ENCODE data around the gene APC.
"Not testable (repeated sequence)": the region's sequence is repeated elsewhere in the genome, so short reads cannot be mapped to it uniquely, and the experiment has no call there.

Gene APC

DNA sequence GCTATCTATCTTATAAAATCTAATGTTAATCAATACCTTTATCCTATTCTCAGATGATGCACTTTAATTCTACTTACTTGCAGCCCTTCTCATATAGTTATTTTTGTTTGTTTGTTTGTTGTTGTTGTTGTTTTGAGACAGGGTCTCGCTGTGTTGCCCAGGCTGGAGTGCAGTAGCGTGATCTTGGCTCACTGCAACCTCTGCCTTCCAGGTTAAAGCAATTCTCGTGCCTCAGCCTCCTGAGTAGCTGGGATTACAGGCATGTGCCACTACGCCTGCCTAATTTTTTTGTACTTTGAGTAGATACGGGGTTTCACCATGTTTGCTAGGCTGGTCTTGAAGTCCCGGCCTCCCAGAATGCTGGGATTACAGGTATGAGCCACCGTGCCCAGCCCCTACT lies 20.8 kb upstream of the APC start:
- DNase-seq (ENCODE audit: low read depth in 1 of 2, low spot score in 1 of 2): not testable (repeated sequence)

DNA sequence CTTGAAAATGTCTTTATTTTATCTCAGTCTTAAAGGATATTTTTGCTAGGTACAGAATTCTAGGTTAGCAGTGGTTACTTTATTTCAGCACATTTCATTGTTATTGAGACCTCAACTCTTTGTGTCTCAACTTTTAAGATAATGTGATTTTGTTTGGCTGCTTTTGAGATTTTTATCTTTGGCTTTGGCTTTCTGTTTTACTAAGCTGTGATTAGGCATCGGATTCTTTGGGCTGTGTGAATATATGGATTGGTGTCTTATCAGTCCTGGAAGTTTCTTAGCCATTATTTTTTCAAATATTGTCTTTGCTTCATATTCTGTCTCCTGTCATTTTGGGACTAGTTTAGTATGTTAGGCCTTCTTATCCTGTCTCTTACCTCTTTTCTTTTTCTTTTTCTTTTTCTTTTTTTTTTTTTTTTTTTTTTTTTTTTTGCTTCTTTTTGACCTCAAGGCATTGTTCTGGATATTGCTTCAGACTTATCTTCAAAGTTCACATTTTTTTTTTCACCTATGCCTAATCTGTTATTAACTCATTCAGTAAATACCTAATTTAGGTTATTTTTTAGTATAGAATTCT lies 20.1 kb upstream of the APC start:
- no peak for DNase-seq (ENCODE audit: low read depth in 1 of 2, low spot score in 1 of 2)

DNA sequence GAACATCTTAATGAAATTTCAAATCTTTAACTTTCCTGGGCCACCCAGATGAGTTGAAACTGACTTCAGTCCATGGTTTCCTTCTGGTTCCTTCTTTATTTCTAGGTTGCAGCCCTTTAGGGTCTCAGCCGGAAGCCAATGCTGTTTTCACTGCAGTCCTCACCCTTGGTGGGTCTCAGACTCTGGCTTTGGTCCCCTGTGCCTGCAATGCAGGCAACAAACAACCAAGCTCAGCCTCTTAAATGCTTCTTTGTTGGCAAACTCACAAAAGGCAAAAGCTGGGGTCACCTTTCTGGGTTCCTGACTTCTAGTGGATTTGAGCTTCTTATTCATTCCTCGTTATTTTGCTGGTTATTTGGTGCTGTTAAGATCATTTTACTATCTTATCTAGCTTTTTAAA lies 19.3 kb upstream of the APC start:
- no peak for DNase-seq (ENCODE audit: low read depth in 1 of 2, low spot score in 1 of 2)

DNA sequence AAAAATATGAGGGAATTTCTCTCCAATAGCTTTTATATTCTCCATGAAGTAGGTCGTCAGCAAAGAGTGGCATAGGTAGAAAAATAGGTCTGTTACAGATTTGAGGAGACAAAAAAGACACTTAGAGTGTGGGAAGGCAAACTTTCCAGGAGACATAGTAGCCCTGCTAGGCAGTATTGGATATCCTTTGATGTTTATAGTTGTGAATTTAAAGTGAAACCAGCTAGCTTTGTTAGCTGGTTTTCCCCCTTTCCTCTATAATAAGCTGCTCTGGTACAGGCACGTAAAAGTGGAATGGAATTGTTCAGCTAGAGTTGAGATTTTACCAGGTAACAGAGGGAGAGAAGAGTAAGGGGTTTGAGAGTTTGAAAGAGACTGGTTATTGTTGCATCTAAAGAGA lies 17.1 kb upstream of the APC start:
- DNase-seq (ENCODE audit: low read depth in 1 of 2, low spot score in 1 of 2): no peak

DNA sequence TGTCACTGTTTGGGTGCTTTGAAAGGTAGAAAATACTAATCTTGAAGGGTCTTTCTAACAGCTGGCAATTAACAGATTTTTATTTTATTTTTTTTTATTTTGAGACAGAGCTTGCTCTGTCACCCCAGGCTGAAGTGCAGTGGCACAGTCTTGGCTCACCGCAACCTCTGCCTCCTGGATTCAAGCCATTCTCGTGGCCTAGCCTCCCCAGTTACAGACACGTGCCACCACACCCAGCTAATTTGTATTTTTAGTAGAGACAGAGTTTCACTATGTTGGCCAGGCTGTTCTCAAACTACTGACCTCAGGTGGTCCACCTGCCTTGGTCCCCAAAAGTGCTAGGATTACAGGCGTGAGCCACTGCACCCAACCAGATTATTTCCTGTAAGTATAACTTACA lies 12.8 kb upstream of the APC start:
- no peak for DNase-seq (ENCODE audit: low read depth in 1 of 2, low spot score in 1 of 2)

DNA sequence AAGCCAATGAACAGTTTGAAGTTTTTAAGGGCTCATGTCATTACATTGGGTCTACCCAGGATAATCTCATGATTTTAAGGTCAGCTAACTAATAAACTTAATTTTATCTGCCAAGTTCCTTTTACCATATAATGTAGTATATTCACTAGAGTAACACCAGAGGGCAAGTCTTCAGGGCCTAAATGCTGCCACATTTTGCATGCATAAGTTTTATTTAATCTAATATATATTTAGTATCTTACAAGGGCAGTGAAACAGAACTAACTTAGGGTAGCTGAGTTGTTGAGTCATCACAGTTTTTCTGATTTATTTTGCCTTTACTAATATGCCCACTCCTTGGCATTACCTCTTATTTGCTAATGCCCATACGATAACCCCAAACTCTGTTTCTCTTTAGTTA lies 8.1 kb upstream of the APC start:
- DNase-seq (ENCODE audit: low read depth in 1 of 2, low spot score in 1 of 2): no peak

DNA sequence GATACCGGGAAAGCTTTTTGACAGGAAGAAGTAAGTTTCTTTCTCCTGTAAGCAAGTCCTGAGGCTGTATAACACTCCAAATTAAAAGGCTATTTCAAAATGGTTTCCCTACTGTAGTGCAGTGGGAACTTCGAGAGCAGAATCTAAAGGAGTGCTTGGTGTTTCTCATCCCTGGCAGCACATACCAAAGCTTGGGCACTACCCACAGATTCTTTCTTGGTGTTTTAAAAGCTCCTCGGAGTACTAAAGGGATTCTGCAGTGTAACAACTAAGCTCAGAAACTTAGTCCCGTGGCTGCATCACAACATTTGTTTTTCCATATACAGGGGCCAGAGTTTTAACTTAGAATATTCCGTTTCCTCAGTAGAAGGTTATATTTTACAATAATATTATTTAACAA lies 5.6 kb upstream of the APC start:
- no peak for DNase-seq (ENCODE audit: low read depth in 1 of 2, low spot score in 1 of 2)

DNA sequence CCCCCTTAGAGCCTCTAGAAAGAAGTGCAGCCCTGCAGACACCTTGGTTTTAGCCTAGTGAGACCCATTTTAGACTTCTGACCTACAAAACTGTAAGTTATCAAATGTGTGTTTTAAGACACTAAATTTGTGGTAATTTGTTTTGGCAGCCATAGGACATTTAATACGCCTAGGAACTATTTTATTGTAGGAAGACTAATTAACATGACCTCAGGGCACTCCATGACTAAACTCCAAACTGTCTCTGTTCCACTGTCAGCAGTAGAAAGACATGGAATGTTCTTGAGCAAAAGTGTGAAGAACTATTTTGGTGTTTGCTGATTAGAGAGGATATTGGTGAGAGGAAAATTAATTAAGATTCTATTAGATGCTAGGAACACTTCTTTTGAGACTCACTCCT lies 4.1 kb upstream of the APC start:
- DNase-seq (ENCODE audit: low read depth in 1 of 2, low spot score in 1 of 2): no peak

DNA sequence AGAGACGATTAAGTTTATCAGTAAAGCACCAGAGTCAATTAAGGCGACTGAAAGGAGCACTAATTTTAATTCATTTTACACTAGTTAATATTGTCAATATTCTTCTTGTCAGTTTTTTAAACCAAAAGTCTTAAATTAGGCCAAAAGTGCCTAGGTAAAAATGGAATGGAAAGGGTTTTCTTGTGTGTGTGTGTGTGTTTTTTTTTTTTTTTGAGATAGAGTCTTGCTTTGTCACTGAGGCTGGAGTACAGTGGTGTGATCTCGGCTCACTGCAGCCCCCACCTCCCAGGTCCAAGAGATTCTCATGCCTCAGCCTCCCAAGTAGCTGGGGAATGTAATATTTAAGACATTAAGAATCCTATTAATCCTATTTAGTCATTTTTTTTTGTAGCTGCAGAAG lies 3.1 kb upstream of the APC start:
- DNase-seq (ENCODE audit: low read depth in 1 of 2, low spot score in 1 of 2): no peak

DNA sequence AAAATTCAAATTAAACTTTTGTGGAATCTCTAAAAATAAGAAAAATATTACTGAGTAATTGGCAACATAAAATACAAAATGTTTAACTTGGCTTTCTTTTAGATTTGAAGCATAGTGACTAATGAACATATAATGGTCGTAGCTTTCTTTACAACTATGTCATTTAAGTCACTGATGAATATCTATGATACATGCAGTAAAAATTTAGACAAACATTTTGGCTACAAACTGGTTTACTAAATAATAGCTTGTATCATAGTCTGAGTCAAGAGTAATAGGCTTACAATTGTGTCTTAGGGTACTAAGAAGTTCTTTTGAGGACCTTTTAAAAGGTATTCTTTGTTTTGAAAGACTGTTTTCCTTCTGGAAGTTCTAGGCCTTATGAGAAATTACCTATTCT lies 2.0 kb upstream of the APC start:
- no peak for DNase-seq (ENCODE audit: low read depth in 1 of 2, low spot score in 1 of 2)

DNA sequence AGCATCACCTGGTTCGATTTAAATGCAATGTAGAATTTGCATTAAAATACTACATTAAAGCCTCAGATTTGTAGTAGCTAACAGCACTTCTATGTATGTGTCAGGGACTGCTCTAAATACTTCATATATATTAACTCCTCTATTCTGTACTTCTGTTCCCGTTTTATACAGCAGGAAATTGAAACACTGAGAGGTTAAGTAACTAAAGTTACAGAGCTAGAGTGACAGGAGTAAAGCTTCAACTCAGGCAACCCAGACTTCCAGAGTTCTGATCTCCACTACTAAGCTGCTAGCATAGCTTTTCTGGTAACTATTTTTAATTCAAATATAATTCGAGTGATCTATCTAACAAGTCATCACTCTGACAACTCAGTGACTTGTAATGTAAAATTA lies 619 bp upstream of the APC start:
- DNase-seq (ENCODE audit: low read depth in 1 of 2, low spot score in 1 of 2): no peak

DNA sequence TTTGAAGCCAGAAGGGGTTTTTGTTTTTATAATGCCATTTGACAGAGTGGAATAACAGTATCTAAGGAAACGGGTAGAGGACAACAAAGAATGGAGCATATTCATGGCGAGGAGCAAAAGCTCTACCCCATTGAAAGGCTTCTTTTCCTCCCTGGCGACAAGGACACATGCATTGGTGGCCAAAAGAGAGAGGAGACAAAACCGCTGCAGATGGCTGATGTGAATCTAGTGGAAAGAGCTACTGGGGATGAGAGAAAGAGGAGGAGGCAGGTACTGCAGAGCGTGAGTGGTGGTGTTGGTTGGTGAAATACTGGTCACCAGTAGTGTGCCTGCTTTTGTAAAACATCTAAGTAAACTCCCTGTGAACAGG lies 491 bp downstream of the APC start:
- DNase-seq (ENCODE audit: low read depth in 1 of 2, low spot score in 1 of 2): no peak

DNA sequence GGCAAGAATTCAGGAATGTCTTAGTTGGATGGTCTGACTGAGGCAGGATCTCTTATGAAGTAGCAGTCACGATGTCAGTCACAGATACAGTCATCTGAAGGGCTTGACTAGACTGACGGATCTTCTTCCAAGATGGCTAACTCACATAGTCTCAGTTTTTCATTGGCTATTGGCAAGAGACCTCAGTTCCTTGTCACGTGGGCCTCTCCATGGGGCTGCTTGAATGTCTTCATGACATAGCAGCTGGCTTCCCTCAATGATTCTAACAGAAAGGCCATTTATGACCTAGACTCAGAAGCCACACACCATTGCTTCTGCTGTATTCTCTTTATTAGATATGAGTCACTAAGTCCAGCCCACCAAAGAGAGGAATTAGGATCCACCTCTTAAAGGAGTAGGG lies 4.7 kb downstream of the APC start:
- DNase-seq (ENCODE audit: low read depth in 1 of 2, low spot score in 1 of 2): no peak

DNA sequence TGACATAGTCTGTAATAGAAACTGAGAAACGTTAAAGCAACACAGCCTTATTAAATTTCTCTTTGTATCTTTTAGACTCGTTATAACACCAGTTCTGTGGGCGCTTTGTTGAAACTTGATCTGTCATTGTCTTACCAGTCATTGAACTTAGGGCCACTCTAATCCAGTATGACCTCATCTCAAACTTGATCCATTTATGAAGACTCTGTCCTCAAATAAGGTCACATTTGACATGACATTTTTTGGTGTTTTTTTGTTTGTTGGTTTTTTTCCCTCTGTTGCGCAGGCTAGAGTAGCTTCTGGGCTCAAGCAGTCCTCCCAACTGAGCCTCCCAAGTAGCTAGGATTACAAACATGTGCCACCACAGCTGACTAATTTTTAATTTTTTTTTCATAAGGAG lies 5.9 kb downstream of the APC start:
- no peak for DNase-seq (ENCODE audit: low read depth in 1 of 2, low spot score in 1 of 2)

DNA sequence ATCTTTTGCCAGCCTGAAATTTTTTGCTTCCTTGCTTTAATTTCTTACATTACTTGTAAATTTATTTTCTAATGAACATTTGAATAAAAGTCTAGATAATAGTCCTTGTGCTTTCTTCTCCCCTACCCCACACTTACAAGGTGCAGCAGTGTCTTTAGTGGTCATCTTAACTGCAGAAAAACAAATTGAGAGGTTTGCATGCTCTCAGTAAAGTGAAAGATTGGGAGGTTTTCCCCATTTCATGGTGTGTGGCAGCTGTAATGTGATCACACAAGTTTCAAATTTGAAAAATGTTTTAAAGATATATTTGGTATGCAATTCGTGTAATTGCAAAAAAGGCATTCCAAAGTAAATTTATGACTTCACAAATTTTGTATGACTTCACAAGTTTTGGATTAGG lies 14.7 kb downstream of the APC start:
- DNase-seq (ENCODE audit: low read depth in 1 of 2, low spot score in 1 of 2): no peak

DNA sequence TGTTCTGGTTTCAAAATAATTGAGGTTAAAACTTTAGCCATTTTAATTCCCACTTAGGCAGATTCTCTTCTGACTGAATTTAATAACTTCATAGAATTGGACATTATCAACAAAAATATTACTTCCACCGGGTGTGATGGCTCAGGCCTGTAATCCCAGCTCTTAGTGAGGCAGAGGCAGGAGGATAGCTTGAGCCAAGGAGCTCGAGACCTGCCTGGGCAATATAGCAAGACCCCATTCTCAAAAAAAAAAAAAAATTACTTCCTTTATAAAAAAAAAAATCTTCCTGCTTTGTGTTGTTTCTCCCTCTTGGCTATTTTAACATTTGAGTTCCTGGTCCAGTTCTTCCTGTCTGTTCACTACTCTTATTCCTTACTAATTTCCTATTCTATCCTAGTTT lies 18.0 kb downstream of the APC start:
- DNase-seq (ENCODE audit: low read depth in 1 of 2, low spot score in 1 of 2): no peak

DNA sequence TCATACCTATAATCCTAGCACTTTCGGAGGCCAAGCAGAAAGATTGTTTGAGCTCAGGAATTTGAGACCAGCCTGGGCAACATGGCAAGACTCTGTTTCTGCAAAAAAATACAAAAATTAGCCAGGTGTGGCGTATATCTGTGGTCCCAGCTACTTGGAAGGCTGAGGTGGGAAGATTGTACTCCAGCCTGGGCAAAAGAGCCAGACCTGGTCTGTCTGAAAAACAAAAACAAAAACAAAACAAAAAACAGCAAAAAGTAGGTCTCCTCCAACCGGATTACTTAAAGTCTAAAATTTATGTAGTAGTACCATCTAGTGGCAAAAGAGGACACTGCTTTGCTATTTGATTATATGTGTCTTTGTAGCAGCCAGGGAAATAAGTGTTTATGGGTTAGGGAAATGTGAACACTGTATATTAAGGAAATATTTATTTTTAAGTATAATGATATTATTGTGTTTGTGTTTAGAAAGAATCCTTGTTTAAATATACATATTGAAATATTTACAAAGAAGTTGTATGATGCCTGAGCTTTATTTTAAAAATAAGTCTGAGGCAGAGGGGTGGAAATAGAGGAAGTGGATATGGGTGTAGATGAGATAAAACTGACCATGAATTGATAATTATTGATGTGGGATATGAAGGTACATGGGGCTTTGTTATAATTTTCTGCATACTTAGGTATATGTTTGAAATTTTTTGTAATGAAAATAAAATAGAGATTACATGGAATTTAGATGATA lies 20.0 kb downstream of the APC start:
- no peak for DNase-seq (ENCODE audit: low read depth in 1 of 2, low spot score in 1 of 2)

DNA sequence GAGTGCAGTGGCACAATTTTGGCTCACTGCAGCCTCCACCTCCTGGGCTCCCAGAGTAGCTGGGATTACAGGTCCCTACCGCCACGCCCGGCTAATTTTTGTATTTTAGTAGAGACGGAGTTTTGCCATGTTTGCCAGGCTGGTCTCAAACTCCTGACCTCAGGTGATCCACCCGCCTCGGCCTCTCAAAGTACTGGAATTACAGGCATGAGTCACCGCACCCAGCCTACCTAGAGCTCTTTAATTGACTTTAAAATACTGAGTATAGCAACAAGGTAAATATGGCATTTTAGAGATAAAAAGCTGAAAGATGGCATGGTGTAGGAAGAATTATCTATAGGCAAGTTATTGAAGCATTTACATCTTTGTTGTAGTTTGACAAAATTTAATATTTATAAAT lies 21.0 kb downstream of the APC start:
- DNase-seq (ENCODE audit: low read depth in 1 of 2, low spot score in 1 of 2): no peak

DNA sequence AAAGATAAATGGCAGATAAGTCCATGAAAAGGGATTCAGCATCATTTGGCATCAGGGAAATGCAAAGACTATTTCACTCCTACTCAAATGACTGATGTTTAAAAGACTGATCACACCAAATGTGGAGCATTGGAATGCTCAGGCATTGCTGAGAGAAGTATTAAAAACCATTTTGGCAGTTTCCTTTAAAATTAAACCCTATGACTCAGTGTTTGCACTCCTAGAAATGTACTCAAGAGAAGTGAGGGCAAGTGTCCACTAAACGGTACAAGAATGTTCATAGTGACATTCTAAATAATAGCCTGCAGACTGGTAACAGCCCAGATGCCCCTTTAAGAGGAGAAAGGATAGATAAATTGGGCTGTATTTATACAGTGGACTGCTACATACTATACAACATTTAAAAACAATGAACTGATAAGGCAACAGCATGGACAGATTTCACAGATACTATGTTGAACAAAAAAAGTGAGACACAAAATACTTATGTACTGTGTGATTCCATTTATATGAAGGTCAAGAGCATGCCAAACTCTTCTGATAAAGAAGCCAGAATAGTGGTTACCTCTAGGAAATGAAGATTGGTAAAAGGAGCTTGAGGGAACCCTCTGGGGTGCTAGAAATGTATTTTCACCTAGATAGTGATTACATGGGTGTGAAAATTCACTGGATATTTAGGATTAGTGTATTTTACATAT lies 24.6 kb downstream of the APC start:
- no peak for DNase-seq (ENCODE audit: low read depth in 1 of 2, low spot score in 1 of 2)

DNA sequence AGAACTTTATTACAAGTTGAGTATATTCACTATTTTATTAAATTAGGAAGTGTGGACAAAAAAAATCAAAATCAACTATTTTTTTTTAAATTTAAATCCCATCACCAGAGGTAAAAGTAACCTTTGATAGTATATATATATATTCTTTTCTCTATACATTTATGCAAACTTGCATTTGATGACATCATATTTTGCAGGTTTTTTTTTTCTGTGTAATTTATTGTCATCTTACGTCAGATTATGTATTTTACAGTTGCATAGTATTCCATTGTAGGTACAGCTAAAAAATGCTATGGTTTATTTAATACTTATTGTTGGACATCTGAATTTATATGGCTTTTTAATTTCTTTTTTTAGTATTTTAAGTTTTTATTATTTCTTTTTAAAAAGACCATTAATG lies 25.5 kb downstream of the APC start:
- no peak for DNase-seq (ENCODE audit: low read depth in 1 of 2, low spot score in 1 of 2)

DNA sequence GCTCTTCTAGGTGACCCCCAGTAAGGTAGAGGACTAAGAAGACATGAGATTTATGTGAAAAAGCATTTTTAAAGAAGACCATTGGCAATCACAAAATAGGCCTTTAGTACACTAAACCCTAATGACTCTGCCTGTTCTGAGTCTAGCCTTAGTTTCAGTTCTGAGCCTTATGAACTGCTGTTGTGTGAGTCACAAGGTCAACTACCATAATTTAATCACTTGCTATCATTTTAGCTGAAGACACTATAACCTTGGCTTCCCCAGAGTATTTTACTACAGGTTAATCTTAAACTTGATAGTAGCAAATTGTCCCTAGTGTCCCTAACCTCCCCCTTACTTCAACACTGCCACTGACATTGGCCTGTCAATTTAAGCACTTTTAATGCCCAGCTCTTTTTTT lies 34.4 kb downstream of the APC start:
- DNase-seq (ENCODE audit: low read depth in 1 of 2, low spot score in 1 of 2): no peak

DNA sequence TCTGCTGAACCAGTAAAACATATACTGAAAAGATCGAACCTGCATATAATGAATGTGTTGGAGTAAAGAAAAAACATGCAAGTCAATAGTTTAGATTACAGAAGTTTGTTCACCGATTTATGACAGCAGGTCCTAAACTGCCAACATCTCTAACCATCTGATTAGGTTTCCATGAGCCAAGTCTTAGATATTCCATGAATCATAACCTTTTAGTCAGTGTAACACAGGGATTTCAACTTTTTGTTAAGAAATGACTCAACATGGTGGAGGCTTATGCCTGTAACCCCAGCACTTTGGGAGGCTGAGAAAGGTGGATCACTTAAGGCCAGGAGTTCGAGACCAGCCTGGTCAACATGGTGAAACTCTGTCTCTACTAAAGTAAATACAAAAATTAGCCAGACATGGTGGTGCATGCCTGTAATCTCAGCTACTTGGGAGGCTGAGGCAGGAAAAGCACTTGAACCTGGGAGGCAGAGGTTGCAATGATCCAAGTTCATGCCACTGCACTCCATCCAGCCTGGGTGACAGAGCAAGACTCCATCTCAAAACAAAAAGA lies 38.7 kb downstream of the APC start:
- no peak for DNase-seq (ENCODE audit: low read depth in 1 of 2, low spot score in 1 of 2)

DNA sequence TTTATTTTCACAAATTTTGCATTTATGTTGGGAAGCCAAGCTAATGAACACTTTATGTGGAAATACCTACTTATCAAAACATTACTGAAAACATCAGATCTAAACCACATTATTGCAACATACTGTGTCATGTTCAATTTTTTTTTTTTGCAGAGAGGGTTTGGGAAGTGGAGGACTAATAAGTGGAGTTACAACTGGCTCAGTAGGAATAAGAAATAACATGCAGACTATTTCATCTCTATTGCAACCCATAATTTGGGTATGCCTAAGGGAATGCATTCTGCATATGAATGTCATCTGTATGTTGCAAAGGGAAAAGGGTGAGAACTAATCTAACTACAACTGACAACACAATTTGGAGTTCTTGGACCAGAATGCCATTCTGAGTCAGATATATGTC lies 41.8 kb downstream of the APC start:
- DNase-seq (ENCODE audit: low read depth in 1 of 2, low spot score in 1 of 2): no peak
